ENCODE data around the gene NR2F2. TPM values are rescaled to one million over a fixed set of nuclear protein-coding genes. Genes with fewer than 3 reads are reported as not detected.

The NR2F2 gene
- polyA plus RNA-seq, 1 donor from 2014 or later, result 0.07 TPM

DNA sequence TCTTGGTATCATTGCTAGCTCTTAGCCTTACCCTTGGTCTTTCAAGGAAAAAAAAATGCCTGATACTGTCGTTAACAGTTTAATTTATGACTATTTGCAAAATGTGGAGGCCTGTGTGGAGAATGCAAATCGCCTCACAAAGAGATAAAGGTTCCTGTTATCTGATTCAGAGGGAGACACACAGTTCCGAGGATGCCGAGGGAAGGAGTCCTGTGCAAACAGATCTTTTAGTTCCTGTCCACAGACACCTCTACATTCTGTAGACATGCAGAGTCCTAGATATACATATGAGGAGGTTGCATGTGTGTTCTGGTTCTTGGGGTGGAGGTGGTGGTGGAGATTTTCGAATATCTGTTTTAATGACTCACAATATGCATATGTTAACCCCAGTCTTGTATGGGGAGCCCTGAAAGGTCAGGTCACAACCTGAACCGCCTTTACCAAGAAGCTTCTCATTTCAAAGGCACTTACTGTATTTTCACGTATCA, 5.7 kb downstream of the NR2F2 start:
- no peaks in the 10 kb centered on the region for H3K9me3 ChIP-seq (ENCODE audit: low read length)
- no peak overlapping the region for H2AFZ ChIP-seq (ENCODE audit: low read depth, low read length)
- peaks cover 2% of the 10 kb centered on the region for H3F3A ChIP-seq (ENCODE audit: insufficient read depth, low read length, poor library complexity, severe bottlenecking)
- no peak overlapping the region for H3K4me2 ChIP-seq (ENCODE audit: low read length)
- H3K79me2 ChIP-seq (replicated peaks; ENCODE audit: insufficient read depth, low read length), result no peaks in the 10 kb centered on the region
- peaks cover 98% of the 10 kb centered on the region for H3K27me3 ChIP-seq (ENCODE audit: insufficient read depth, low read depth, low read length)
- no peak overlapping the region for H3K4me3 ChIP-seq (ENCODE audit: low read length)
- no peaks in the 10 kb centered on the region for H4K20me1 ChIP-seq (ENCODE audit: insufficient read depth)
- H3K9me2 ChIP-seq (ENCODE audit: insufficient read depth, low read length), result no peaks in the 10 kb centered on the region
- no peaks in the 10 kb centered on the region for H3K36me3 ChIP-seq (ENCODE audit: insufficient read depth, low read length)
- H3K27ac ChIP-seq (ENCODE audit: low read length), result no peak overlapping the region
- no peak for TF ChIP-seq POLR2AphosphoS5 (IDR thresholded peaks at IDR 0.05)
- TF ChIP-seq EZH2 (IDR thresholded peaks at IDR 0.05; ENCODE audit: borderline replicate concordance, insufficient read depth, low read length, poor library complexity, severe bottlenecking), result no peak
- TF ChIP-seq SMC3 (conservative IDR thresholded peaks at IDR 0.05; ENCODE audit: poor library complexity), result no peak
- no peak for TF ChIP-seq EP300 (conservative IDR thresholded peaks at IDR 0.05; ENCODE audit: poor library complexity, severe bottlenecking)
- no peak for TF ChIP-seq TAF1 (IDR thresholded peaks at IDR 0.05; ENCODE audit: low read depth)
- TF ChIP-seq, protein P1, sequence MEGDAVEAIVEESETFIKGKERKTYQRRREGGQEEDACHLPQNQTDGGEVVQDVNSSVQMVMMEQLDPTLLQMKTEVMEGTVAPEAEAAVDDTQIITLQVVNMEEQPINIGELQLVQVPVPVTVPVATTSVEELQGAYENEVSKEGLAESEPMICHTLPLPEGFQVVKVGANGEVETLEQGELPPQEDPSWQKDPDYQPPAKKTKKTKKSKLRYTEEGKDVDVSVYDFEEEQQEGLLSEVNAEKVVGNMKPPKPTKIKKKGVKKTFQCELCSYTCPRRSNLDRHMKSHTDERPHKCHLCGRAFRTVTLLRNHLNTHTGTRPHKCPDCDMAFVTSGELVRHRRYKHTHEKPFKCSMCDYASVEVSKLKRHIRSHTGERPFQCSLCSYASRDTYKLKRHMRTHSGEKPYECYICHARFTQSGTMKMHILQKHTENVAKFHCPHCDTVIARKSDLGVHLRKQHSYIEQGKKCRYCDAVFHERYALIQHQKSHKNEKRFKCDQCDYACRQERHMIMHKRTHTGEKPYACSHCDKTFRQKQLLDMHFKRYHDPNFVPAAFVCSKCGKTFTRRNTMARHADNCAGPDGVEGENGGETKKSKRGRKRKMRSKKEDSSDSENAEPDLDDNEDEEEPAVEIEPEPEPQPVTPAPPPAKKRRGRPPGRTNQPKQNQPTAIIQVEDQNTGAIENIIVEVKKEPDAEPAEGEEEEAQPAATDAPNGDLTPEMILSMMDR (IDR thresholded peaks at IDR 0.05; ENCODE audit: poor library complexity, severe bottlenecking), result no peak
- TF ChIP-seq MXI1 (conservative IDR thresholded peaks at IDR 0.05; ENCODE audit: poor library complexity, severe bottlenecking), result no peak
- TF ChIP-seq, protein P2, sequence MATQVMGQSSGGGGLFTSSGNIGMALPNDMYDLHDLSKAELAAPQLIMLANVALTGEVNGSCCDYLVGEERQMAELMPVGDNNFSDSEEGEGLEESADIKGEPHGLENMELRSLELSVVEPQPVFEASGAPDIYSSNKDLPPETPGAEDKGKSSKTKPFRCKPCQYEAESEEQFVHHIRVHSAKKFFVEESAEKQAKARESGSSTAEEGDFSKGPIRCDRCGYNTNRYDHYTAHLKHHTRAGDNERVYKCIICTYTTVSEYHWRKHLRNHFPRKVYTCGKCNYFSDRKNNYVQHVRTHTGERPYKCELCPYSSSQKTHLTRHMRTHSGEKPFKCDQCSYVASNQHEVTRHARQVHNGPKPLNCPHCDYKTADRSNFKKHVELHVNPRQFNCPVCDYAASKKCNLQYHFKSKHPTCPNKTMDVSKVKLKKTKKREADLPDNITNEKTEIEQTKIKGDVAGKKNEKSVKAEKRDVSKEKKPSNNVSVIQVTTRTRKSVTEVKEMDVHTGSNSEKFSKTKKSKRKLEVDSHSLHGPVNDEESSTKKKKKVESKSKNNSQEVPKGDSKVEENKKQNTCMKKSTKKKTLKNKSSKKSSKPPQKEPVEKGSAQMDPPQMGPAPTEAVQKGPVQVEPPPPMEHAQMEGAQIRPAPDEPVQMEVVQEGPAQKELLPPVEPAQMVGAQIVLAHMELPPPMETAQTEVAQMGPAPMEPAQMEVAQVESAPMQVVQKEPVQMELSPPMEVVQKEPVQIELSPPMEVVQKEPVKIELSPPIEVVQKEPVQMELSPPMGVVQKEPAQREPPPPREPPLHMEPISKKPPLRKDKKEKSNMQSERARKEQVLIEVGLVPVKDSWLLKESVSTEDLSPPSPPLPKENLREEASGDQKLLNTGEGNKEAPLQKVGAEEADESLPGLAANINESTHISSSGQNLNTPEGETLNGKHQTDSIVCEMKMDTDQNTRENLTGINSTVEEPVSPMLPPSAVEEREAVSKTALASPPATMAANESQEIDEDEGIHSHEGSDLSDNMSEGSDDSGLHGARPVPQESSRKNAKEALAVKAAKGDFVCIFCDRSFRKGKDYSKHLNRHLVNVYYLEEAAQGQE (IDR thresholded peaks at IDR 0.05; ENCODE audit: borderline replicate concordance), result no peak
- no peak for TF ChIP-seq RAD21 (conservative IDR thresholded peaks at IDR 0.05)
- H3K9ac ChIP-seq (ENCODE audit: low read length), result no peak overlapping the region

DNA sequence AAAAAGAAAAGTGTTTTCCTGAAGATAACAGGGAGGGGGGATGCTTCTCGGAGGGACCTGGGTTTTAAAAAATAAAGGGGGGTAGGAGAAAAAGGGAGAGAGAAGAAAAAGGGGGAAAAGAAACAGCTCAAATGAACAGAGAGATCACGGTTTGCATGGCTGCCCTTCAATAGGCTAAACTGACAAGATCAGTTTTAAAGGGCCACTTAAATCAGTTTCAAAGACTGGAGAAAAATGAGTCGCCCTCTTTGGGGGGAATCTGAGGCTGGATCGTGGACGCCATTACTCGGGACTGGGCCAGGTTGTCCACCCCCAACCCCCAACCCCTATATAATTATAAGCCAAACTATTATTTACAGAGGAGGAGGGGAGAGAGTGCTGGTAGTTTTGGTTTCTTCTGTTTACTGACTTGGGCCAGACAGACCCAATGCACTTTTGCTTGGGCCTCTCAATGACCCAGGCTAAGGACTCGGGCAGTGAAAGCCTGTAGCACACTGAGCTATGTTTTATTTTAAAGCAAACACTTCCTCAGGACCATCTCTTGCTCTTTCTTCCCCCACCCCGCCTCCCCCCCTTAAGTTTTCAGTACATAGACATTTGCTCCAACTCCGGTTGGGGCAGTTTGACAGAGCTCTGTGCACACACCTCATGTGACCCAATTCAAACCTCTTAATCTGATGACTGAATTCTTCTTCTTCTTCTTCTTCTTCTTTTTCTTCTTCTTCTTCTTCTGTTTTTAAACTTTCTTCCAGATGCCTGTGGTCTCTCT, 6.3 kb downstream of the NR2F2 start:
- H3K27me3 ChIP-seq (ENCODE audit: insufficient read depth, low read depth, low read length), result peaks cover 99% of the 10 kb centered on the region
- H4K20me1 ChIP-seq (ENCODE audit: insufficient read depth), result no peaks in the 10 kb centered on the region
- no peaks in the 10 kb centered on the region for H3K9me3 ChIP-seq (ENCODE audit: low read length)
- H3K9me2 ChIP-seq (ENCODE audit: insufficient read depth, low read length), result no peaks in the 10 kb centered on the region
- TF ChIP-seq EP300 (conservative IDR thresholded peaks at IDR 0.05; ENCODE audit: poor library complexity, severe bottlenecking) (no peak), TAF1 (IDR thresholded peaks at IDR 0.05; ENCODE audit: low read depth) (no peak), POLR2AphosphoS5 (IDR thresholded peaks at IDR 0.05) (no peak), RAD21 (conservative IDR thresholded peaks at IDR 0.05) (no peak), EZH2 (IDR thresholded peaks at IDR 0.05; ENCODE audit: borderline replicate concordance, insufficient read depth, low read length, poor library complexity, severe bottlenecking) (no peak), MXI1 (conservative IDR thresholded peaks at IDR 0.05; ENCODE audit: poor library complexity, severe bottlenecking) (no peak), SMC3 (conservative IDR thresholded peaks at IDR 0.05; ENCODE audit: poor library complexity) (no peak)
- TF ChIP-seq, protein P1 (IDR thresholded peaks at IDR 0.05; ENCODE audit: poor library complexity, severe bottlenecking), result no peak
- TF ChIP-seq, protein P2 (IDR thresholded peaks at IDR 0.05; ENCODE audit: borderline replicate concordance), result no peak
- H3K9ac ChIP-seq (ENCODE audit: low read length), result no peak overlapping the region
- no peak overlapping the region for H2AFZ ChIP-seq (ENCODE audit: low read depth, low read length)
- peaks cover under 1% of the 10 kb centered on the region for H3F3A ChIP-seq (ENCODE audit: insufficient read depth, low read length, poor library complexity, severe bottlenecking)
- no peaks in the 10 kb centered on the region for H3K36me3 ChIP-seq (ENCODE audit: insufficient read depth, low read length)
- no peak overlapping the region for H3K4me2 ChIP-seq (ENCODE audit: low read length)
- H3K79me2 ChIP-seq (replicated peaks; ENCODE audit: insufficient read depth, low read length), result no peaks in the 10 kb centered on the region
- H3K4me3 ChIP-seq (ENCODE audit: low read length), result no peak overlapping the region
- no peak overlapping the region for H3K27ac ChIP-seq (ENCODE audit: low read length)

Measured in neural cell (in vitro differentiated cells).